Activated CD4-positive, CD25-positive, alpha-beta regulatory T cell (primary cell): ENCODE data around the gene ITGAL.
"Not testable (repeated sequence)": the region's sequence is repeated elsewhere in the genome, so short reads cannot be mapped to it uniquely, and the experiment has no call there.

Experiments
- DNase-seq, 4 experiments: peaks; one replicate each; lab custom pipeline; 2025; lab: John Stamatoyannopoulos, UW

ITGAL gene

DNA sequence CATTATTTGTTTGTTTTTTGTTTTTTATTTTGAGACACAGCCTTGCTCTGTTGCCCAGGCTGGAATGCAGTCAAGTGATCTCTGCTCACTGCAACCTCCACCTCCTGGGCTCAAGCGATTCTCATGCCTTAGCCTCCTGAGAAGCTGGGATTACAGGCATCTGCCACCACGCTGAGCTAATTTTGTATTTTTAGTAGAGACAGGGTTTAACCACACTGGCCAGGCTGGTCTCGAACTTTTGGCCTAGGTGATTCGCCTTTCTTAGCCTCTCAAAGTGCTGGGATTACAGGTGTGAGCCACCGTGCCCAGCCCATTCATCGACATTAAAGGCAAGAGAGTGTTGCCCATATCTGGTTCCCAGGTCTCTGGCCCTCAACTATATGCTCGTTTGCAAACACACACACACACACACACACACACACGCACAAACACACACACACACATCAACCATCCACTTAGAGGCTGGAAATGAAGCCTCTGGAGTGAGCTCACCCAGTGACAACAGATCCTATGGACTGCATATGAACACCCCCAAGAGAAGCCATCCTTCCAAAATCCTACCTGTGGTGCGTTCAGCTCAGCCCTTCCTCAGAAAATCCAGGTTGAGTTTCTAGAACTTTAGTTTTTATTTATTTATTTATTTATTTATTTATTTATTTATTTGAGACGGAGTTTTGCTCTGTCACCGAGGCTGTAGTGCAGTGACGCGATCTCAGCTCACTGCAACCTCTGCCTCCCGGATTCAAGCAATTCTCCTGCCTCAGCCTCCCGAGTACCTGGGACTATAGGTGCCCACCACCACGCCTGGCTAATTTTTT, 14.6 kb upstream of the ITGAL start:
- DNase-seq, result no peak

DNA sequence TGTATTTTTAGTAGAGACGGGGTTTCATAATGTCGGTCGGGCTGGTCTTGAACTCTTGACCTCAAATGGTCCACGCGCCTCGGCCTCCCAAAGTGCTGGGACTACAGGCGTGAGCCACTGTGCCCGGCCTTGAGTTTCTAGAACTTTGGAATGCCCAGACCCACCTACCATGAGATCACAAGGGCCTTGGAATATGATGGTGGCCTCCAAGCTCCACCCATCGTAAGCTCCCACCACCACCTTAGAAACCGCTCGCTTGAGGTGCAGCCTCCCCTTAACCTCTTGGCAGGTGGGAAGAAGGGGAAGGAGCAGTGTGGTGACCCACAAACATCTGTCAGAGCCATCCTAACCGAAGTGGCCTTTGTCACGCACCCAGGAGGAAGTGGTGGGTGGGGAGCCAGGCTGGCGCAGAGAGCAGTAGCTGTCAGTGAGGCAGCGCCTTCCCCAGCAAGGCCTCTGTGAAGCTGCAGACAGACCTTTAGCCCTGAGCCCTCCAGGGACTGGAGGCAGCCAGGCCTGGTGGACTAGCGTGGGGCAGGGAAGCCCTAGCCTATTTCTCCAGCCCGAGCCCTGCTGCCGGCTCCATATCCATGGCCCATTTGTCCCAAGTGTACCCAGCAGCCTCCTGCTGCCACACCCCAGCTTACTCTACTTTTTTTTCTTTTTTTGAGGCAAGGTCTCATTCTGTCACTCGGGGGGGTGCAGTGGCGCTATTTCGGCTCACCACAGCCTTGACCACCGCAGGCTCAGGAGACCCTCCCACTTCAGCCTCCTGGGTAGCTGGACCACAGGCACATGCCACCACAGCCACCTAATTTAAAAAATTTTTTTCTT, 13.8 kb upstream of the ITGAL start:
- DNase-seq, result peak; percentile 52 to 63 (median 56)

DNA sequence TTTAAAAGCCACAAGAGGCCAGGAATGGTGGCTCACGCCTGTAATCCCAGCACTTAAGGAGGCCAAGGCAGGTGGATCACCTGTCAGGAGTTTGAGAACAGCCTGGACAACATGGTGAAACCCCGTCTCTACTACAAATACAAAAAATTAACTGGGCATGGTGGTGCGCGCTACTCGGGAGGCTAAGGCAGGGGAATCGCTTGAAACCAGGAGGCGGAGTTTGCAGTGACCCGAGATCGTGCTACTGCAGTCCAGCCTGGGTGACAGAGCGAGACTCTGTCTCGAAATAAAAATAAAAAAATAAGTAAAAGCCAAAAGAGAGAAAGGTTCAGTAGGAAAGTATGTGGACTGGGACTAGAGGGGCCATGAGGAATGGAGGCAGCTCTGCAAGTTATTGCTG, 13.1 kb upstream of the ITGAL start:
- DNase-seq, result no peak

DNA sequence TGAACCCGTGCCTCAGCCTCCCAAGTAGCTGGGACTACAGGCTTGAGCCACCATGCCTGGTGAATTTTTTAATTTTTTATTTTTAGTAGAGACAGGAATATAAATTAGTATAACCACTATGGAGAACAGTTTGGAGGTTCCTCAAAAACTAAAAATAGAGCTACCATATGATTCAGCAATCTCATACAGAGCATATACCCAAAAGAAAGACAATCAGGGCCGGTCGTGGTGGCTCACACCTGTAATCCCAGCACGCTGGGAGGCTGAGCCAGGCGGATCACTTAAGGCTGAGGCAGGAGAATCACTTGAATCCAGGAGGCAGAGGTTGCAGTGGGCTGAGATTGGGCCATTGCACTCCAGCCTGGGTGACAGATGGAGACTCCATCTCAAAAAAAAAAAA, 11.1 kb upstream of the ITGAL start:
- not testable (repeated sequence) for DNase-seq

DNA sequence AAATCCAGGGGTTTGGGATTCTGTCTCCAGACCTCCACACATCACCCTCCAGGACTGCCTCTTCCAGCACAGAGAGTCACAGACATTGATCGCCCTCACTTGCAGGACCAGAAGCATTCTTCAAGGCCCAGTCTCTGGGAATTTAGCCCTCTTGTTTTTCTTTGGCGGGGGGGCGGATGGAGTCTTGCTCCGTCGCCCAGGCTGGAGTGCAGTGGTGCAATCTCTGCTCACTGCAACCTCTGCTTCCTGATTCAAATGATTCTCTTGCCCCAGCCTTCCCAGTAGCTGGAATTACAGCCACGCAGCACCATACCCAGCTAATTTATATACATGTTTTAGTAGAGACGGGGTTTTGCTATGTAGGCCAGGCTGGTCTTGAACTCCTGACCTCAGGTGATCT, 8.5 kb upstream of the ITGAL start:
- no peak for DNase-seq

DNA sequence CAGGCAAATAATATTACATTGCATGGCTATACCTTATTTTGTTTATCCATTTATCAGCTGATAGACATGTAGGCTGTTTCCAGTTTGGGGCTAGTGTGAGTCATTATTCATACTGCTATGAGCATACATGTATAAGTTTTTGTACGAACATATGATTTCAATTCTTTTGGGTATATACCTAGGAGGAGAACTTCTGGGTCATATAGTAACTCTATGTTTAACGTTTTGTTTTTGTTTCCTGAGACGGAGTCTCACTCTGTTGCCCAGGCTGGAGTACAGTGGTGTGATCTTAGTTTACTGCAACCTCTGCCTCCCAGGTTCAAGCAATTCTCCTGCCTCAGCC, 2.4 kb upstream of the ITGAL start:
- DNase-seq, result no peak

DNA sequence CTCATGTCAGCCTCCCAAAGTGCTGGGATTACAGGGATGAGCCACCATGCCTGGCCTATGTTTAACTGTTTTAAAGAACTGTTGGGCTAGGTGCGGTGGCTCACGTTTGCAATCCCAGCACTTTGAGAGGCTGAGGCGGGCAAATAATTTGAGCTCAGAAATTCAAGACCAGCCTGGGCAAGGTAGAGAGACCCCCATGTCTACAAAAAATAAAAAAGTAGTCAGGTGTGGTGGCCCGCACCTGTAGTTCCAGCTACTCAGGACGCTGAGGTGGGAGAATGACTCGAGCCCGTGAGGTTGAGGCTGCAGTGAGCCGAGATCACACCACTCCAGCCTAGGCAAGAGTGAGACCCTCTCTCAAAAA, 1.9 kb upstream of the ITGAL start:
- no peak for DNase-seq

DNA sequence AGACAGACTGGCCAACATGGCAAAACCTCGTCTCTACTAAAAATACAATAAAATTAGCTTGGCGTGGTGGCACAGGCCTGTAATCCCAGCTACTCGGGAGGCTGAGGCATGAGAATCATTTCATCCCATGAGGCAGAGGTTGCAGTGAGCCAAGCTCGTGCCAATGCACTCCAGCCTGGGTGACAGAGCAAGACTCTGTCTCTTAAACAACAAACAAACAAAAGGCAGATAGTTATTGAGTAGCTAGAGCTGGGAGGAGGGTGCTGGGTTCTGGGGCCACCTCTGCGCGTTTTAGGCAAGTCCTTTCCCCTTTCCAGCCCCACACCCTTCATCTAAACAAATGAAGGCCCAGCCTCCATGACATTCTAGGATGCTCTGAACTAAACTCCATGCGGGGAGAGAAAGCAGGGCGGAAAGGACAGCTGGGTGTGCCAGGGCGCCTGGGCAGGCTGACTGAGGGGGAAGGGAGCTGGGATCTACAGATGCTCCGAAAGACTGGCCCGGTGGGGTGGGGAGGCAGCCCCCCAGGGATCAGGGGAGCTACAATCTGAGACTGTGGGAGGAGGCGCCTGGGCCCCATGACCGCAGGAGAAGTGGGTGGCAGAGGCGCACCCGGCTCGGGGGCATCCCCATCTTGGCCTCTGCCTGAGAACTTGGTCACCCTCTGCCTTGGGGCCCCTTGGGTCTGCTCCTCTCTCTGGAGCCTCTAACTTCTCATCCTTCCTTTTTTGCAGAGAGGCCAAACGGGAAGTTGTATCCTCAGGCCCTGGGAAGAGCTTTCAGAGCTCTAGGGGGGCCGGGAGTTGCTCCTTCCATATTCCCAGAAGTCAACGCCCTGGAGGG, 910 bp downstream of the ITGAL start:
- peak in 3 of 4 experiments; percentile 11 to 38 (median 36) for DNase-seq

DNA sequence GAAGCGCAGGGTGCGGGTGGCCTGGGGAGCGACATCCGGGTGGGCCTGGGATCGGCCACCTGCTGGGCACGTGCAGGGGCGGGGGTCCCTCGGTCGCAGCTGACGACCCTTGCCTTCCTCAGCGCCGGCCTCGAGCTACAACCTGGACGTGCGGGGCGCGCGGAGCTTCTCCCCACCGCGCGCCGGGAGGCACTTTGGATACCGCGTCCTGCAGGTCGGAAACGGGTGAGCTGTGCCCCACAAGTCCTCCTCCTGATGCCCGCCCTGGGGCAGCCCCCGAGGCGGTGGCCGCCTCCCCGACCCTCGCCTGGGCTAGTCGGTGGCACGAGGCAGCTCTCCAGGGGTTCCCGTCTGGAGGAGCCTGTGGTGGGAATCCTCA, 1.5 kb downstream of the ITGAL start:
- DNase-seq, result no peak

DNA sequence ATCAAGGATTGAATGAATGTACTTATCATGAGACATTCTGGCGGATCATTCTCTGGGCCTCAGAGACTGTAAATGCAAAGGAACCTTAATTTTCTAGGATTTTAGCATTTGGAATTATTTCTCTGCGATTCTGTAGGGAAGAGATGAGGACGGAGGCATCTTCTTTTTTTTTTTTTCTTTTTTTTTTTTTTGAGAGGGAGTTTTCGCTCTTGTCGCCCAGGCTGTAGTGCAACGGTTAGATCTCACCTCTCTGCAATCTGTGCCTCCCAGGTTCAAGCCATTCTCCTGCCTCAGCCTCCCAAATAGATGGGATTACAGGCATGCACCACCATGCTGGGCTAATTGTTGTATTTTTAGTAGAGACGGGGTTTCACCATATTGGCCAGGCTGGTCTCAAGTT, 2.1 kb downstream of the ITGAL start:
- DNase-seq, result no peak

DNA sequence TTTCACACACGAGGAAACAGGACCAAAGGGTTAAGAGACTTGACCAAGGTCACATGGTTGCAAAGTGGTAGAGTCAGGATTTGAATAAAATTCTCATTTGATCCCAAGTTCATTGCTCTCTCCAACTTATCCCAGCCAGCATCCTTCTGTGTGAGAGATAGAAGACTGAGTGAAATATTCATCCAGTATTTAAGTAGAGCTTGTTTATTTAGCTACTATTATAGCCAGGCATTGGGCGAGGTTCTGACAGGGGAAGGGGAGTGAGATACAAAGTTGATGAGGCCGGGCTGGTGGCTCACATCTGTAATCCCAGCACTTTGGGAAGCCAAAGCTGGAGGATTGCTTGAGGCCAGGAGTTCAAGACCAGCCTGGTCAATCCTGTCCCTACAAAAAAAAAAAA, 4.4 kb downstream of the ITGAL start:
- no peak for DNase-seq

DNA sequence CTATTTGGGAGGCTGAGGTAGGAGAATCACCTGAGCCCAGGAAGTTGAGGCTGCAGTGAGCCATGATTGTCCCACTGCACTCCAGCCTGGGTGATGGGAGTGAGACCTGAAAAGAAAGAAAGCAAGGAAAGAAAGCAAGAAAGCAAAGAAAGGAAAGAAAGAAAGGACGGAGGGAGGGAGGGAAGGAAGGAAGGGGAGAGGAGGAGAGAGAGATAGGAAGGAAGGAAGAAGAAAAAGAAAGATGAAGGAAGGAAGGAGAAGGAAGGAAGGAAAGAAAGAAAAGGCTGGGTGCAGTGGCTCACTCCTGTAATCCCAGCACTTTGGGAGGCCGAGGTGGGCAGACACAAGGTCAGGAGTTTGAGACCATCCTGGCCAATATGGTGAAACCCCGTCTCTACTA, 5.2 kb downstream of the ITGAL start:
- DNase-seq, result not testable (repeated sequence)

DNA sequence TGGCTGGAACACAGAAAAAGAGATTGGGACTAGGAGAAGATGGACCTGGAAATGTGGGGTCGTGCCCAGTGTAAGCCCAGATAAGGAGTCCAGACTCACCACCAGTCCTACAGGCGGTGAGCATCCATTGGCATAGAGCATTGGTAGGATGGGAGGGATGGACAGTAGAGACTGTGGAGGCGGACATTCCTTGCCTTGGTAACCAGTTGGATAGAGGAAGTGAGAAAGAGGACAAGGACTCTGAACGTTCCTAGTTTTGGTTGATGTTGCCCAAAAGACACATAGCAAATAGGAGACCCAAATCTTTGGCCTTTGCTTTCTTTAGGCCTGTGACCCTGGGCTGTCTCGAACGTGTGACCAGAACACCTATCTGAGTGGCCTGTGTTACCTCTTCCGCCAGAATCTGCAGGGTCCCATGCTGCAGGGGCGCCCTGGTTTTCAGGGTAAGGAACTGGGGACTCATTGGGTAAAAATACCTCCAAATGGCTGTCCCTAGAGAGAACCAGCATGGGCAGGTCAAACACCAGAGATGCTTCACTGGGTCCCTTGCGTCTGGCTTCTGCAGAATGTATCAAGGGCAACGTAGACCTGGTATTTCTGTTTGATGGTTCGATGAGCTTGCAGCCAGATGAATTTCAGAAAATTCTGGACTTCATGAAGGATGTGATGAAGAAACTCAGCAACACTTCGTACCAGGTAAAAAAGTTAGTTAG, 6.4 kb downstream of the ITGAL start:
- no peak for DNase-seq

DNA sequence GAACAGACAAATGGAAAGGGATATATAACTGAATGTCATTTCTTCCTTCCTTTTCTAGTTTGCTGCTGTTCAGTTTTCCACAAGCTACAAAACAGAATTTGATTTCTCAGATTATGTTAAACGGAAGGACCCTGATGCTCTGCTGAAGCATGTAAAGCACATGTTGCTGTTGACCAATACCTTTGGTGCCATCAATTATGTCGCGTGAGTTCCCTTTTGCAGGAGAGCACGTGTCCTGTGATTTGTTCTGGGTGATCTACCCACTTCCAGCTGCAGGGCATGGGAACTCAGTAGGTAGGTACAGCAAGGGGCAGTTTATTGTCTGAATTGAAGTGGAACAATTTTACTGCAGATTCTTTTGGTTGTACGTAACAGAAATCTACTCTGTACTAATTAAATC, 8.8 kb downstream of the ITGAL start:
- no peak for DNase-seq

DNA sequence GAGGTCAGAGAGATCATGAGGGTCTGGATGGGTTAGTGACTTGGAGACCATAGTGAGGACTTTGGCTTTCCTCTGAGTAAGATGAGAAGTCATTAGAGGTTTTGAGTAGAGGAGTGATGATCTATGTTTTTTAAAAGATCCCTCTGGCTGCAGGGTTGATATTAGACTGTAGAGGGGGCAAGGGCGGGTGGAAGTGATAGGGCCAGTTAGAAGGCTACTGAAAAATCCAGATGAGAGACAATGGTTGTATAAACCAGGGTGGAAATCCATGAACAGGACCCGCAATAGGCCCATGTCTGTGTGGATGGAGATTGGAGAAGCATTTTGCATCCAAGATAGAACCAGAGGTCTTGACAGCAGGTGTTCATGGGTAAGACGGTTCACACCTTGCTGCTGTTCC, 9.8 kb downstream of the ITGAL start:
- no peak for DNase-seq

DNA sequence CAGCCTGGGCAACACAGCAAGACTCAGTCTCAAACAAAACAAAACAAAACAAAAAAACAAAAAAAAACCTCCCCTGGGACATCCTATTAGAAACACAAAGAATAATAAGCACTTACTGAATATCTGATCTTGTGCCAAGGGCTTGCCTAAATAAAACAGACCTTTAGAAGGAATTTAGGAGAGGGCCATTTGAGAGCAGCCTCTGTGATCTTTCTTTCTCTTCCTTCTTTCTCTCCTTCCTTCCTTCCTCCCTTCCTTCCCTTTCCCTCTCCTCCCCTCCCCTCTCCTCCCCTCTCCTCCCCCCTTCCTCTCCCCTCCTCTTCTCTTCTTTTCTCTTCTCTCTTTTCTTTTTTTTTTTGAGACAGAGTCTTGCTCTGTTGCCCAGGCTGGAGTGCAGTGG, 12.3 kb downstream of the ITGAL start:
- no peak for DNase-seq

DNA sequence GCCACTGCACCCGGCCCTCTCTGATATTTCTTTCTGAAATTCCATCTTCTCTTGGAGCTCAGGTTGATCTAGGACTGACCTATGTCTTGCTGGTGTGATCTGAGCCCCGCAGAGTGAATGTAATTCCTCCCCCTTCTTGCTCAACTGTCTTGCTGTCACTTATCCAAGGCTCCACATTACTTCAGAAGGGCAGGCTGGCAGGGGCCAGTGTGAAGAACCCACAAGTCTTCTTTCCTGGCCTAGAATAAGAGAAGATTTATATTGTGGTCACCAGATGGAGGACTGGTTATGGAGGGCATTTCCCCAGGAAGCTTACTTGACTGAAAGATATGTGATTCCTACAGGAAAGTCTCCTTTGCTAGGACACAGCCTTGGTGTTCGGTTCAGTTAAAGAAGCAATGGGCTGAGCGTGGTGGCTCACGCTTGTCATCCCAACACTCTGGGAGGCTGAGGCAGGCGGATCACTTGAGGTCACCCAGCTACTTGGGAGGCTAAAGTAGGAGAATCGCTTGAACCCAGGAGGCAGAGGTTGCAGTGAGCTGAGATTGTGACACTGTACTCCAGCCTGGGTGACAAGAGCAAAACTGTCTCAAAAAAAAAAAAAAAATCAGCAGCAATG, 13.4 kb downstream of the ITGAL start:
- DNase-seq, result no peak

DNA sequence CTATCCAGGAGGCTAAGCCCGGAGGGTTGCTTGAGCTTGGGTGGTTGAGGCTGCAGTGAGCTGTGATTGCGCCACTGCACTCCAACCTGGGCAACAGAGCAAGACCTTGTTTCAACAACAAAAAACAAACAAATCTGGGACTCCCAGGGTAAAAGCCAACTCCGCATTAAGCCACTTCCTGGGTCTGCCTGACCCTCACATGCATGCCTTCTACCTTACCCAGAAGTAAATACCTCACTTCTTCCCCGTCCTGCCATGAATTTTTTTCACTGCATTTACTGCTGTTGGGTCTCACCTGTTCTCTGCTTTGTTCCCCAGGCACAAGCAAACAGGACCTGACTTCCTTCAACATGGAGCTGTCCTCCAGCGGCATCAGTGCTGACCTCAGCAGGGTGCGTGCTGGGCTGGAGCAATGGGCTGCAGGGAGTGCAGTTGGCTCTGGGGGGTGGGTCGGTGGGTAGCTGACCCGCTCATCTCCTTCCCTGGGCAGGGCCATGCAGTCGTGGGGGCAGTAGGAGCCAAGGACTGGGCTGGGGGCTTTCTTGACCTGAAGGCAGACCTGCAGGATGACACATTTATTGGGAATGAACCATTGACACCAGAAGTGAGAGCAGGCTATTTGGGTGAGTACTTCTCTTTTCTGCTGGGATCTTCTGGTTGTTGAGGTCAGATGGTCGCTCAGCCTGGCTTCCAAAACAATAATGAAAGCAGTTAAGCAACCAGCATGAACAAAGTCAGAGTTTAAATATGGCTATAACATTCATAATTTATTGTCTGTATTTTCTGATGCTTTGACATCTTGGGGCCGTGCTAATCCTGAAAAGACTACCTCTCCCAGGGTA, 16.4 kb downstream of the ITGAL start:
- DNase-seq, result no peak

DNA sequence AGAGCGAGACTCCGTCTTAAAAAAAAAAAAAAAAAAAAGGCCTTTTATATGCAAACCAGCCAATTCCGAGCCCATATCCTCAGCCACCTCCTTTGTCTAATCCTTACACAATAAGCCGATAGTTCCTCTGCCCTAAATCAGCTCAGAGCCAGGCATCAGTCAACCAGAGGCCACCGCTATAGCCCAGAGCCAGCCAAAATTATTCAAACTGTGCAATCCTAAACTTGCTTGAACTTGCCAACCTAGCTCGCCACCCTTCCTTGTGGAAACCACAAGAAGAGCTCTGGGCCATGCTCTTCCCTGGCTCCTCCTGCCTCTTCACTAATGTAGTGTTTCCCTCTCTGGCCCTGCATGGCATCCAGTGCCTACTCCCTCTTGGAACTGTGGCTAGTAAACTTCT, 17.7 kb downstream of the ITGAL start:
- DNase-seq, result no peak

DNA sequence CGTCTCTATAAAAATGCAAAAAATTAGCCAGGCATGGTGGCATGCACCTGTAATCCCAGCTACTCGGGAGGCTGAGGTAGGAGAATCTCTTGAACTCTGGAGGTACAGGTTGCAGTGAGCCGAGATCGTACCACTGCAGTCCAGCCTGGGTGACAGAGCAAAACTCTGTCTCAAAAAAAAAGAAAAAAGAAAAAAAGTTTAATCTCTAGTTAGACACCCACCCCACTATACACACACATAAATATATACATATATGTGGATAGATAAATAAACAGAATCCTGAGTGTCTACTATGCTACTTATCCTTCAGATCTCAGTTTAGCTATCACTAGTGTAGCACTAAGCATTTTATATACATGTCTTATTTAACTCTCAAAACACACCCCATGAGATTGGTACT, 18.7 kb downstream of the ITGAL start:
- no peak for DNase-seq
